ENCODE results near the gene ALKAL2. TPM values are rescaled to one million over a fixed set of nuclear protein-coding genes. Genes with fewer than 3 reads are reported as not detected.

ALKAL2 gene
- total and polyA plus RNA-seq, 2 of the 13 experiments (the other 11 are each of a cell fraction or from before 2014, with no cell fraction given) = 0.22 to 1.7 TPM

DNA sequence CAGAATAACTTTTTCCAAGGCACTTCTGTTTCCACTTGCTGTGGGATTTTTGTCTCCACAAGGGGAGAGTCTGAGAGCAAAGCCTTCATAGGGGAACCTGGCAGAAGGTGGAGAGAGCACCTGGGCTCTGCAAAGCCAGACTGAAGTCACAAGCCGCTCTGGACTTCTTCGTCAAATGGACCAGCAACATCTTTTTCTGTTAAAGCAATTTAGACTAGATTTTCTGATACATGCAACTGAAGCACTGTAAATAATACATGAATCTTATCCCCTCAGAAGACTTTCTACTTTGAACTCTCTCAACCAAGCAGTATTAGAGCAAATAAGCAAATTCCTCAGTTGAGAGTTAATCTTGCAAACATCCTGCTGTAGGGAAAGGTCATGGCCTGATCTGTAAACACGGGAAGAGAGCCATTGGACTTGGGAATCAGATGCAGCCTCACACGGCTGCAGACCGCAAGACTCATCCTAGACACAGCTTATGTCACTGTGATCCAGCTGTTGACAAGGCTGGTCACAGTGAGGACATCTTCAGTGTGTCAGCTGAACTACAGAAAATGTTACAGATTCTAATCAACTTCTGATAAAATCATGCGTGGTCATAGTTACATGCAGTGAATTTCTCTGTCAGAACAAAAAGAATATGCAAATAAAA lies 27.3 kb downstream of the ALKAL2 start (continued):
- TF ChIP-seq, protein P1, sequence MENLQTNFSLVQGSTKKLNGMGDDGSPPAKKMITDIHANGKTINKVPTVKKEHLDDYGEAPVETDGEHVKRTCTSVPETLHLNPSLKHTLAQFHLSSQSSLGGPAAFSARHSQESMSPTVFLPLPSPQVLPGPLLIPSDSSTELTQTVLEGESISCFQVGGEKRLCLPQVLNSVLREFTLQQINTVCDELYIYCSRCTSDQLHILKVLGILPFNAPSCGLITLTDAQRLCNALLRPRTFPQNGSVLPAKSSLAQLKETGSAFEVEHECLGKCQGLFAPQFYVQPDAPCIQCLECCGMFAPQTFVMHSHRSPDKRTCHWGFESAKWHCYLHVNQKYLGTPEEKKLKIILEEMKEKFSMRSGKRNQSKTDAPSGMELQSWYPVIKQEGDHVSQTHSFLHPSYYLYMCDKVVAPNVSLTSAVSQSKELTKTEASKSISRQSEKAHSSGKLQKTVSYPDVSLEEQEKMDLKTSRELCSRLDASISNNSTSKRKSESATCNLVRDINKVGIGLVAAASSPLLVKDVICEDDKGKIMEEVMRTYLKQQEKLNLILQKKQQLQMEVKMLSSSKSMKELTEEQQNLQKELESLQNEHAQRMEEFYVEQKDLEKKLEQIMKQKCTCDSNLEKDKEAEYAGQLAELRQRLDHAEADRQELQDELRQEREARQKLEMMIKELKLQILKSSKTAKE (CRISPR knock-in tag; IDR thresholded peaks at IDR 0.05; ENCODE audit: borderline replicate concordance) = peak; percentile 100
- TF ChIP-seq CBX2 (IDR thresholded peaks at IDR 0.05; ENCODE audit: low read depth, low read length) (no peak), CBX2 (CRISPR knock-in tag; IDR thresholded peaks at IDR 0.05; ENCODE audit: low read depth) (no peak; the same call in 1 of the 2 replicates), SNAI1 (CRISPR knock-in tag; IDR thresholded peaks at IDR 0.05; ENCODE audit: borderline replicate concordance) (peak; percentile 83; the same call in 1 of the 2 replicates), RFX3 (CRISPR knock-in tag; IDR thresholded peaks at IDR 0.05) (peak; percentile 54; the same call in 1 of the 2 replicates), SOX5 (CRISPR knock-in tag; IDR thresholded peaks at IDR 0.05; ENCODE audit: borderline replicate concordance) (peak; percentile 99), XBP1 (CRISPR knock-in tag; IDR thresholded peaks at IDR 0.05) (no peak), ZNF180 (CRISPR knock-in tag; IDR thresholded peaks at IDR 0.05; ENCODE audit: borderline replicate concordance, low read depth) (no peak), SYNCRIP (IDR thresholded peaks at IDR 0.05; ENCODE audit: insufficient read depth, low read depth, low read length) (no peak), XRCC5 (optimal IDR thresholded peaks at IDR 0.05; ENCODE audit: low read length) (peak; percentile 75), MEF2D (CRISPR knock-in tag; IDR thresholded peaks at IDR 0.05) (peak; percentile 99), TEAD3 (CRISPR knock-in tag; optimal IDR thresholded peaks at IDR 0.05; ENCODE audit: borderline replicate concordance) (peak; percentile 99), ZNF496 (CRISPR knock-in tag; IDR thresholded peaks at IDR 0.05; ENCODE audit: insufficient replicate concordance) (no peak), ZNF776 (CRISPR knock-in tag; IDR thresholded peaks at IDR 0.05) (0 out of 2 replicates have a peak, but pooled peaks have one; percentile 25), HOXA9 (CRISPR knock-in tag; IDR thresholded peaks at IDR 0.05; ENCODE audit: borderline replicate concordance) (peak; percentile 69; the same call in 1 of the 2 replicates), HDAC1 (CRISPR knock-in tag; IDR thresholded peaks at IDR 0.05) (peak; percentile 98), ZNF431 (CRISPR knock-in tag; IDR thresholded peaks at IDR 0.05; ENCODE audit: borderline replicate concordance, low read depth) (peak; percentile 98; the same call in 1 of the 2 replicates), GATA4 (IDR thresholded peaks at IDR 0.05; ENCODE audit: borderline replicate concordance, low read depth) (peak; percentile 99), THRA (CRISPR knock-in tag; IDR thresholded peaks at IDR 0.05; ENCODE audit: borderline replicate concordance) (peak; percentile 100), MZF1 (CRISPR knock-in tag; IDR thresholded peaks at IDR 0.05; ENCODE audit: borderline replicate concordance) (no peak), CBFB (CRISPR knock-in tag; IDR thresholded peaks at IDR 0.05) (peak; percentile 100), ZFP36 (IDR thresholded peaks at IDR 0.05; ENCODE audit: borderline replicate concordance, low read depth, low read length, partially characterized antibody) (no peak), ZFAT (CRISPR knock-in tag; conservative IDR thresholded peaks at IDR 0.05) (no peak), MED1 (CRISPR knock-in tag; IDR thresholded peaks at IDR 0.05) (peak; percentile 100), ZNF768 (CRISPR knock-in tag; IDR thresholded peaks at IDR 0.05) (no peak)
- TF ChIP-seq, protein P2, sequence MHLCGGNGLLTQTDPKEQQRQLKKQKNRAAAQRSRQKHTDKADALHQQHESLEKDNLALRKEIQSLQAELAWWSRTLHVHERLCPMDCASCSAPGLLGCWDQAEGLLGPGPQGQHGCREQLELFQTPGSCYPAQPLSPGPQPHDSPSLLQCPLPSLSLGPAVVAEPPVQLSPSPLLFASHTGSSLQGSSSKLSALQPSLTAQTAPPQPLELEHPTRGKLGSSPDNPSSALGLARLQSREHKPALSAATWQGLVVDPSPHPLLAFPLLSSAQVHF (CRISPR knock-in tag; IDR thresholded peaks at IDR 0.05) = peak; percentile 64; the same call in 1 of the 2 replicates
- TF ChIP-seq, protein P3, sequence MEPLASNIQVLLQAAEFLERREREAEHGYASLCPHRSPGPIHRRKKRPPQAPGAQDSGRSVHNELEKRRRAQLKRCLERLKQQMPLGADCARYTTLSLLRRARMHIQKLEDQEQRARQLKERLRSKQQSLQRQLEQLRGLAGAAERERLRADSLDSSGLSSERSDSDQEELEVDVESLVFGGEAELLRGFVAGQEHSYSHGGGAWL (CRISPR knock-in tag; IDR thresholded peaks at IDR 0.05) = peak; percentile 72; the same call in 1 of the 2 replicates

All from HepG2 (cell line).